ENCODE results near the gene GLB1L.
"Not testable (repeated sequence)": the region's sequence is repeated elsewhere in the genome, so short reads cannot be mapped to it uniquely, and the experiment has no call there.

The GLB1L gene

DNA sequence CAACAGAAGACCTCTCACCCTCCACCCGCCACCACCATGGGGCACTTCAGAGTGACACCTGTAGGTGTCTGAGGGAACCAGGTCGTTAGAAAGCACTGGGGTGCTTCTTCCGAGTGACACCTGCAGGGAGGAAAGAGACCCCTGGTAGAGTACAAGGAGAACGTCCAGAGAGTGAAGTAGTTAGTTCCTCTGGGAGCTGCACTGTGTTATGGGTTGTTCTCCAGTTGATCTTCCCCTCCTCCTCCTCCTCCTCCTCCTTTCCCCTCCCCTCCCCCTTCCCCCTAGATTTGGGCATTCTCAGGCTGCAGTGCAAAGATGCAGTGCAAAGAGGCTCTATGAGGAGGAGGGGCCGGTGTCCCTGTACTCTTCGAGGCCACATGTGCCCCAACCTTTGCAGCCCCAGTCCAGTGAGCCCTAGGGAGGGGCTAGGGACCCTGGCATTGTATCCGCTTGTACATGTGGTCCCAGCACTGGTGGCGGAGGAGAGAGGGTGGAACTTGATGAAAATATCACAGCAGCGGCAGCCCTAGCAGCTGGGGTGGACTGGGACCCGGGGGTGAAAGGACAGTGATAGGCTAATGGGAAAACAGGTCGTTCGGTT is 34.8 kb upstream of the GLB1L start:
- no peak for DNase-seq

DNA sequence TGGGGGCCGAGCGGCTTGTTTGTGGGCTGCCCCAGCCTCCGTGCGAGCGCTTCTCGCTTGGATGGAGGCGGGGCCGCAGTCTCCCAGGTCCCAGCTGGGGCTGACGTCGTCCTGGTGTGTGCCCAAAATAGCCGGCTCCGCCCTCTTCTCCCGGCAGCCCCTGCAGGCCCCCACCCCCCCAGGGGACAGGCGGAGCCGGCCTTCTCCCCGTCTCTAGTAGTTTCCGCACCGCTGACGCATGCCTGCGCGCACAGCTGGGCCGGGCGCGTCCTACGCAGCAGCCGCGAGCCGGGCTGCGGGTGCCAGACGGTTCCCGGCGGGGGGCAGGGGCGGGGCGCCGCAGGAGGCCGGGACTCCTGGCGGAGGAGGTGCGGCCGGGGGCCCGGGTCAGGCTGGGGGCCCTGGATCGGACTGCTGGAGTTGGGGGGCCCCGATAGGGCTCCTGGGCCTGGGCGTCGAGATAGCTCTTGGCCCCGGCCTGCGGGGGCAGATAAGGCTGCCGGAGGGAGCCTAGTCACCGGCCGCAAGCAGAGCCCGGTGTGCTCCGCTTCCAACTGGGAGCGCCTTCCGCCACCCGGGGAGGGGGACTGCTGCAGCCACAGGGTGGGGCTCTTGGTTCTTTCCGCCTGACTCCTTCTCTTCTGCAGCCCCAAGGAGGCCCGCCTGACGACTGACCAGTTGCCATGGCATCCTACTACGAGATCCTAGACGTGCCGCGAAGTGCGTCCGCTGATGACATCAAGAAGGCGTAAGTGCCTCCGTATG is 34.1 kb upstream of the GLB1L start, which contains the start of gene DNAJB2:
Gene DNAJB2 (plus strand): TSS at position 216 of the 765 bp plus-strand sequence. CDS start 468 bp downstream, at position 684.
- peak; percentile 89 for DNase-seq

DNA sequence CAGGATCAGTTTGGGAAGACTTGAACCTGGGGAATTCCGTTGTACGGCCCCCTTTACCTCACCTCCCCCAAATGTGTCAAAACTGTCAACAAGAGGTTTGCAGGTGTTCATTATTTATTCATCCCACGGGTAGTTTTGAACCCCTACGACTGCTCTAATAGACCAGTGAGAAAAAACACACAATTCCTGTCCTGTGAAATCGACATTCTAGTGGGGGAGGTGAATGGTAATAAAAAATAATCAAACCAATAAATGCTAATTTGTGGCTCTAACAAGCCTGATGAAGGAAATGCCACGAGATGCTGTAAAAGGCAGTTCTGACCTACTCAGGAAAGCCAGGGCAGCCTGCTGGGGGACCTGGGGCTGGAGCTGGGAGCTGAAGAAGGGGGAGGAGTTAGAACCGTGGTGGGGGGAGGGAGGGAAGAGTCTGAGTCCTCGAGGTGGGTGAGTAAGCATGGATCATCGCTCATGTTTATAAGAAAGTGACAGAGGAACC is 33.5 kb upstream of the GLB1L start:
- DNase-seq: no peak

DNA sequence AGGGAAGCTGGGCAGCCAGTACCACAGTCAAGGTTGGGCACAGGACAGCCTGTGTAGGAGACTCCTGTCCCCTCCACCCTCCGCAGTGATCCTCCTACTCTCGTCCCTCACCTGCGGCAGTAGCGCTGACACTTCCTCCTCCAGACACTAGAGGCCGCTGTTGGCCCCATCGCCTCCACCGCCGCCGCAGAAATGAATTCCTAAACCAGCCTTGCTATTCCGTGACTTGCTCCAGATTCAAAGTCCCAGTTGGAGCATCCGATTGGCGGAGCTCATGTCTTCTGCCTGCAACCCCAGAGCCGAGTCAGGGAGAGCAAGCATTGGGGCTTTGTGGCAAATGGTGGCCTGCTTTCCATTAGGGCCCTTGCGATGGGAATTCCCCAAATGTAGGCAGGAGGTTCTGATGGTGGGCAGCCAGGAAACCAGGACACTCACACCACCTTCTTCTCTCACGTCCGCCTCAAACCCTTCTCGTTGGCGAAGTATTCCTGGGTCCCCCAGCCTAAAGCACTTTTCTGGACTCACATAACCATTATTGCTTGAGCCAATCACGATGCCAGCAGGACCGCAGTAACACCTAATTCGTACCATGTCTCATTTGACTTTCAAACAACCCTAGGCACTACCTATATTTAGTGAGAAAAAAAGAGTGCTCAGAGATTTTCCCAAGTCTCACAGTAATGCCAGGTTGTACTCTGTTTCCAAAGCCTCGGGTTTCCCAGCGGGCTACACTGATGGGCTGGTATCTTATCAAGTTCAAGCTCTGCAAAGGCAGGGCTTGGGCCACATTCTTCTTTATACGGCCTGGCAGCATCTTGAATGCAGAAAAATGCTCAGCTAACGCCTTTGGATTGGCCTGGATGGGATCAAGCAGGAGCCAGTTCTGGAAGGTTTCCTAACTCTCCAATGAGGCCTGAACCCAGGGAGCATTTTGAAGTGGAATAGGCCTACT is 32.7 kb upstream of the GLB1L start:
- DNase-seq: peak; percentile 57

DNA sequence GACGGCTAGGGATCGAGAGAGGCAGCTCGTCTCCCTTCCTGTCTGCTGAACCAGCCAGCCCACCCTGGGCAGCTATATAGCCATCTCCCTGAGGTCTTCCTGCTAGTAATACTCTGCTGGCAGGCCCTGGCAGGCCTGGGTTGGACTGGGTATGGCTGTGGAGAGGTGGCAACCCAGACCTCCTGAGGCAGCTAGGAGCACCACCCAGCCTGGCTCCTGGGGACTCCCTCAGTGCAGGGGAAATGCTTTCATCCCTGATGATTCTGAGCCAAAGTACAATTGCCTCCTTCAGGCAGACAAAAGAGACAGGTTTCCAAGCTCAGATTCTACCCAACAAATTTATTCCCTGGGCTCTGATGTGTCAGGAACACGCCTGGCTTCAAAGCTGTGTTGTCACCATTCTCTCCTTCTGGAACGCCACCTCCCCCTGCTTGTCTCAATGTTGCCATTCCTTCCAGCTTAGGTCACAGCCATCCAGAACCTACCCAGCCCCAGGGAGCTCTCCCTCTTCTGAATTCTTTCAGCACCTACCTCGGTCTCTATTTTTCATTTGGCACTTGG is 29.2 kb upstream of the GLB1L start:
- no peak for DNase-seq

DNA sequence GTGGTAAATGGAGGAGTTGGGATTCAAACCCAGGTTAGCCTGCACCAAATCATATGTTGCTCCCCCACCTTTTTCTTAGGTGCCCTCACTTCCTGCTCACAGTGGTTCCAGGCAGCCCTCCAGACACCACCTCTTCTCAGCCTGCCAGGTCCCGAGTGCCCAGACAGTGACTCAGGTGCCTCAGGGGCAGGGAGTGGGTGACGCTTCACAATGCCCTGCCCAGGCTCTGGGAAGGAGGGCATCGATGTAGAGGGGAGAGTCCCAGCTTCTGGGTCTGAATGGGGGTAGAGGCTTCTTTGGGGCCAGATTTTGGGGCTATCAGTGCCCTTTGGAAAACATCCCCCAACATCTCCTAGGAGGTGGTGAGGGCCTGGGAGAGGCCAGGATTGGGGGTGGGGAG is 28.7 kb upstream of the GLB1L start:
- DNase-seq: no peak

DNA sequence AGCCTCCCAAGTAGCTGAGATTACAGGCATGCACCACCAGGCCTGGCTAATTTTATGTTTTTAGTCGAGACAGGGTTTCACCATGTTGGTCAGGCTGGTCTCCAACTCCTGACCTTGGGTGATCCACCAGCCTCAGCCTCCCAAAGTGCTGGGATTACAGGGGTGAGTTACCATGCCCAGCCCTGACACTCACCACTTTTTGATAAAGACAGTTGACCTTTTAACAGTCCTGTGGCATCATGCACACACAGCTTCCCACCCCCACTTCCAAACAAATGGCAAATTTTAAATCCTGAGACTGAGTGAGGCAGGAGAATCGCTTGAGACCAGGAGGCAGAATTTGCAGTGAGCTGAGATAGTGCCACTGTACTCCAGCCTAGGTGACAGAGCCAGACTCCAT is 27.8 kb upstream of the GLB1L start:
- no peak for DNase-seq

DNA sequence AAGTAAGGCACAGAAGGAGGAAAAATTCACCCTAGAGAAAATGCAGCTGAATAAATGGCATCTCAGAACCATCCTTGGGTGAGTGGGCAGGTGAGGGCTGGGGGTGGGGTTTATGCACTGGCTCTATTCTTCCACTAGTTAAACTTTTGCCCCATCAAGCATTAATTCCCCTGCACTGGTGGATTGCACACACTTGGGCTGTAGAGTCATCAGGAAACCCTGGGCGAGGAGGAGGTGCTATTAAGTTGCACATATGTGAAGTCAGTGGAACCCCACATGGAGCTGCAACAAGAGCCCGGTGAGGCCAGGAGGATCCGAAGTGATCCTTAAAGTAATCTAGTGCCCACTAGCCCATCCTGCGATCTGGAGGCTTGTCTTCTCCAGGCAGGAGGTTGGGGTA is 27.1 kb upstream of the GLB1L start:
- DNase-seq: no peak

DNA sequence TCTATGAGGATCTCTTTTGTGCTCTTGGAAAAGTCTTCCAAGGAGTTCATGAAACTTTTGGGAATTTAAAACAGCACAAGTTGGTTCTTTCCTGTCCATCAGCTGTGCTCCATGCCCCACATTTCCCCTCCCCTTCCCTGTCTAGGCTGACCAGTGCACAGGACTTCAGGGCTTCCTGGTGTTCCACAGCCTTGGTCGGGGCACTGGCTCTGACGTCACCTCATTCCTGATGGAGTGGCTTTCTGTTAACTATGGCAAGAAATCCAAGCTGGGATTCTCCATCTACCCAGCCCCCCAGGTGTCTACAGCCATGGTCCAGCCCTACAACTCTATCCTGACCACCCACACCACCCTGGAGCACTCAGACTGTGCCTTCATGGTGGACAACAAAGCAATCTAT is 25.8 kb upstream of the GLB1L start:
- DNase-seq: no peak

DNA sequence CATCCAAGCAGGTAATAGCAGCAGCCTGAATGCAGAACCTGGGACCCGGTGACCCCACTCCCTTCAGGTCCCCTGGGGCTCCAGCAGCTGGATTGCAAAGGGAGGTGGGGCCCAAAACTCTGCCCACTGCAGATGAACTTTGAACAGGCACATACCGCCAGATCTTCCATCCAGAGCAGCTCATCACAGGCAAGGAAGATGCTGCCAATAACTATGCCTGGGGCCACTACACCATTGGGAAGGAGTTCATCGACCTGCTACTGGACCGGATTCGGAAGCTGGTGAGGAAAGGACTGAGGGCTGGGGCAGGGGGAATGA is 24.8 kb upstream of the GLB1L start:
- DNase-seq: no peak

DNA sequence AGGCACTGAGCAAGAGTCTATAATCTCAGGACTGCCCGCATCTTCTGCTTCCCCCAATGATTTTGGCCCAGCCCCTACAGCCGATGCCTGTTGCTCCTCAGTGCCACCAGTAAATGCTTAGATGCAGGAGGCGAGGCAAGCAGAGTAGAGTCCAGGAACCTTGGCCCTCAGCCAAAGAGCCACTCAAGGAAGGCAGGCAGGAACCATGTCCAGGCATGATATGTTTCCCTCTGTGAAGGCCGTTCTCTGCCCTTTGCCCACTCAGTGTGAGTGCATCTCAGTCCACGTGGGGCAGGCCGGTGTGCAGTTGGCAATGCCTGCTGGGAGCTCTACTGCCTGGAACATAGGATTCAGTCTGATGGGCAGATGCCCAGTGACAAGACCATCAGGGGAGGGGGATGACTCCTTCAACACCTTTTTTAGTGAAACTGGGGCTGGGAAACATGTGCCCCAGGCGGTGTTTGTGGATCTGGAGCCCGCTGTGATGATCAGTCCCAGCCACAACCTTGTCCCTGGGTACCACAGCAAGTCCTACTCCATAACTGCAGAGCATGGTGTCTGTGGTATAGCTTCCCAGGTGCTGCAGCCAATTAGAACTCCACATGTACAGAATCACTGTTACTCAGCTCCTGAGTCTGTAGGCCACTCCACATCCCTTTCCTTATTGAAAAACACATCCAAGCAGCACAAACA is 24.3 kb upstream of the GLB1L start:
- DNase-seq: no peak

DNA sequence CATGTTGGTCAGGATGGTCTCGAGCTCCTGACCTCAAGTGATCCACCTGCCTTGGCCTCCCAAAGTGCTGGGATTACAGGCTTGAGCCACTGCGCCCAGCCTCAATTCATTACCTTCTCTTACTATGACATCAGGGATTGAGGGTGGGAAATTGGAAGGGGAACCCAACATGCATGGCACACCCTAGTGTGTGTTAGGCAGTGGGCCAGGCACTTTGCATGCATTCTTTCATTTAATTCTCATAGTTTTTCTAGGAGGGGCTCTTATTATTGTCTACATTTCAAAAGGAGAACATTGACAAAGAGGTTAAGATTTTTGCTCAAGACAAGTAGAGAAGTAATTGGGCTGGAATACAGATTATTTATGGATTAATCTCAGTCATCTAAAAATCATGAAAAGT is 23.1 kb upstream of the GLB1L start:
- DNase-seq: no peak

DNA sequence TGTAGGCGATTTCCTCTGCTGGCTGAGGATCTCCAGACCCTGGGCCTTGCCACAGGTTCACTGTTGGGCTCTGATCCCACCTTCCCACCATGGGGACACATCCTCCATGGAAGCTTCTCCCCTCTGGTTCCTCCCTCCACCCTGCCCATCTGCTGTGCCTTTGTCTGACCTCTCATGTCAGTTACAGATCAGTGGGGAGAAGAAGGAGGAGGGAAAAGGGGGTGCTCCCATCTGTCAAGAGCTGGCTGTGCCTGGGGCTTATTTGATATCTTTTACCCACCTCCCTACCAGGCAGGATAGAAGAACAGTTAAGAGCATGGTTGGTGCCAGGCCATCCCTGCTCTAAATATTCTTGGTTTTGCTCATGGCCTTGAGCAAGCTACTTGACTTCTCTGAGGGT is 21.6 kb upstream of the GLB1L start:
- DNase-seq: no peak

DNA sequence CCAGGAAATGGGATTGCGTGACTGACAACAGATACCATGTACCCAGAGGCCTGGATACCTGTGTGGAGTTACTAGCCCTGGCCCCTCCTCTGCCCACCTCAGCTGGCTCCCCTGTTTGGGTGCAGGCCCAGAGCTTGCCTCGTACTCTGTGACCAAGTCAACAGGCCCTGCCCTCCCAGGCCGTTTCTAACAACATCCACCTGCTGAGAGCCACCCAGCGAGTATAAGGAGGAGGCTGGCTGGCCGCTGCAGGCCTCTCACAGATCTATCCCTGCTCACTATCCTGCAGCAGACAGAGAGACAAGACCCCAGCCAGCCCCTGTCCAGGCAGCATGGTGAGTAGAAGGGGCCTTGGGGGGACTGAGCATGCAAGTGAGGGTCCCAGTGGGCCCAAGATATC is 21.0 kb upstream of the GLB1L start:
- DNase-seq: no peak

DNA sequence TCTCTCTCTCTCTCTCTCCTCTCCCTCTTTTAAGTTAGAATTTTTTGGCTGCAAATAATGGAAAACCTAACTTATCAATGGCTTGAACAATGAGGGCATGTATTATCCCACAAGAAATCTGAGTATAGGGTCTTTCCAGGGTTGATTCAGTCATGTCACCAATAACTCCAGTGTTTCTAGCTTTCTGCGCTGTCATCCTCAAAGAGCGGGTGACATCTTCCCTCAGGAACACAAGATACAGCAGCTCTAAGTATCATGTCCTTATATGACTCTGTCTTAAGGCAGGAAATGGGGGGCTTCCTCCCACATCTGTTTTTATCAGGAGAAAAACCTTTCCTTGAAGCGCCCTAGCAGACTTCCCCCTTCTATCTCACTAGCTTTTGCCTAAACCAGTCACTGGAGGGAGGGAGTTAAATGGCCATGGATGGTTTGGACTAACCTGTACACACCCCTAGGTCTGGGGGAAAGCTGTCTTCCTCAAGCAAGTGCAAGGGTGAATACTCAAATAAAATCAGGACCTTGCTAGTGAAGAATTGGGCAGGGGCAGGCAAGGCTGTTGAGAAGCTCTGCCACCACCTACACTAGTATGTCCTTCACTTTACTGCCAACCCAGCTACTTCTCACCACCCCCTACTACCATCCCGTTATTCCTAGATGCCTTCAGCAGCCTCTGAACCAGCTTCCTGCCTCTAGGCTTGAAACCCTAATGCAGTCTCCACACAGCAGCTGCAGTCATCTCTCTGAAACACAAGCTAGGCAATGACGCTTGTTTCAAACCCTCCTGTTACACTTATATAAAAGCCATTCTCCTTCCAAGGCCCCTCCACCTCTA is 16.0 kb upstream of the GLB1L start:
- no peak for DNase-seq

DNA sequence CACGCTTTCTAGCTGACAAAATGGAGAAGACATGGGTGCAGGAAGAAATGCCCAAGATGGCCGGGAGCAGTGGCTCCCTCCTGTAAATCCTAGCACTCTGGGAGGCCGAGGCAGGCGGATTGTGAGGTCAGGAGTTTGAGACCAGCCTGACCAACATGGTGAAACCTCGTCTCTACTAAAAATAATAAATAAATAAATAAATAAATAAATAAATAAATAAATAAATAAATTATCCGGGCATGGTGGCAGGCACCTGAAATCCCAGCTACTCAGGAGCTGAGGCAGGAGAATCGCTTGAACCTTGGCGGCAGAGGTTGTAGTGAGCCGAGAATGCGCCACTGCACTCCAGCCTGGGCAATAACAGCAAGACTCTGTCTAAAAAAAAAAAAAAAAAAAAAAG is 13.7 kb upstream of the GLB1L start:
- not testable (repeated sequence) for DNase-seq

DNA sequence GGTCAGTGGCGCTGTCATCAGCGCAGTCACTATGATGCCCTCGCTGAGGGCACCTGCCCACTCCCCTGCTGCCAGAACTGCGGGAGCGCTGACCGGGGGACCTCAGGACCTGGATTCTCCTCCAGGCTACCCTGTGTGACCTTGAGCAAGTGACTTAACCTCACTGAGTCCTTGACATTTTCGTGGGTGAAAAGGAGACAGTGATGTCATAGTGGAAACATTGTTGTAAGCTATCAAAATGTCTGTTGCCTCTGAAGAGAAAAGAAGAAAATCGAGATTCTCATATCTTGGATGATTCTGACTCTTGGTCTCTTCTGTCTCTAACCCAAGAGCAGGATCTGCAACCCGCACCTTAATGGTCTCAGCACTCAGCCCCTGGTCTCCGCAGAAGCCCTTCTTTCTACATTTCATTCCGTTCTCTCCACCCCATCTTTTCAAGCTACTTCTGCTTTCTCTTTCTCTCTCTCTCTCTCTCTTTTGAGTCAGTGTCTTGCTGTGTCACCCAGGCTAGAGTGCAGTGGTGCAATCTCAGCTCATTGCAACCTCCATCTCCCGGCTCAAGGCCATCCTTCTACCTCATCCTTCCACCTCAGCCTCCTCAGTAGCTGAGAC is 9.5 kb upstream of the GLB1L start:
- no peak for DNase-seq

DNA sequence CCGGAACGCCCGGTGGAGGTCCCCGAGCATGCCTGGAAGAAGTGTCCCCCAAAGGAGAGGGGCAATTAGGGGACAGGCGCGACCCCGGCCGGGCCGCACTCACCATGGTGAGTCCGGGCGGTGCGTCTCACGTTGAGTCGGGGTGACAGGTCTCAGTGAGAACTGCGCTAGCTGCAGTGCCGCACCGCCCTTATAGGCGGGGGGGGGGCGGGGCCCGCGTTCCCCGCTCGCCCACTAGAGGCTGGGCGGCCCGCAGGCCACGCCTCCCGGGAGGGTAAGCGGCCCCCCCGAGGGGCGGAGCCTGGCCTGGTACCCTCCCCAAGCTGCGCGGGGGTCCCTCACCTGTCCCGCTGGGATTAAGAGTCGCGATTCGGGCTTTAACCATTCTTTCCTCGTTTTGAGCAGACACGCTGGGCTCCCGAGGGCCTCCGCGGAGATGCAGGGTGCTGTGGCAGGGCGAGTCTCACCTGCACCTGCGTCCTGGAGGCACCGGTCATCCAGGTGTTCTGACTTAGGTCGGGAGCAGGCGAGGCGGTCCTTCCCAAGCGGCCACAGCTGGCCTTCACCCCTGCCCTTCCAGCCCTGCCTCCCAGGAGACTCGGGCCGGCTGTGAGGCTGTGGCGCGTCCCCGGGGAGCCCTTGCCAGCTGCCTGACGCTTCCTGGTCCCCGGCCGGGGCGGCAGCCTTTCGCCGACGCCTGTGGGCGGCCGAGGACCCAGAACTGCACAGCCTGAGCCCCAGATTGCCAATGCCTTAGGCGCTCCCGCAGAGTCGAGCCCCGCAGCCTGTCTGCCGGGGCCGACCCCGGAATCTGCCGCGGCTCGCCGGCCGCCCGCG is 8.7 kb upstream of the GLB1L start, which contains the start of gene TUBA4A:
Gene TUBA4A (minus strand): TSS at position 166 of the 837 bp plus-strand sequence. CDS start 60 bp downstream, at position 106.
- DNase-seq: peak; percentile 35

DNA sequence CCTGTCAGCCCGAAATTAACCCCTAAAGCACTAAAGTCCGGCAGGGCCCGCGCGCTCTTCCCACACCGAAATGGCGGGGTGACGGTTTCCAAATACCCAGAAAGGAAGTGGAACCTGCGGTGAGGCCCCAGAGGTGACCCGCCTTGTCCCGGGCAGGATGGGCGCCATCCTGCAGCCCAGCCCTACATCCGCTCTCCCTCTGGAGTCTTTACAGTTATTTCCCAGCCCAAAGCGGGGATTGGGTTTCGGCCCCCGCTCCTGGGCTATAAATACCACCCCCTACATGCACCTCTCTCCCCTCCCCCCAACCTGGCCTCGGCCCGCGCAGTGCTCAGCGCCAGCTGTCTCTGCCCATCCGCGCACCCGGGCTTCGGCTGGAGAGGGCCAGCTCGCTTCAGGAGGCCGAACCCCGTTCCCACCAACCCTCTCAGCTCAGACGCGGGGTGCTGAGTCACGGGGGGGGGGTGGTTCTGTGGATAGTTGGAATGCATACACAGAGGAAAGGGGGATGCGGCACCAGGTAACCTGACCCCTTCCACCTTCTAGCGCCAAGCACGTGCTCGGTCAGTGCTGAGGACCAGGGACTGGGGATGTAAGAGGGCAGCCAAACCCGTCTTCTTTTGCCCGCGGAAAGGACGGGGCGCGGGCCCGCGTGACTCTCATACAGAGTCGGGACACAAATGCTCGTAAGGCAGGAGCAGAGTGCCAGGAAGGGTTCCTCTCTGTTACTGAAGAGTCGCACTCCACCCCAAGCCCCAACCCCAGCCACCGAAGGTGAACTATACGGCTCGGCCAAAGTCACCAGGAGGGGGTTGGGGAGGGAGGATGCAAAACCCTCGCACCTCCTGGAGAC is 7.9 kb upstream of the GLB1L start, which contains the start of gene TUBA4B:
Gene TUBA4B (plus strand): TSS at position 344 of the 853 bp plus-strand sequence. CDS start 165 bp downstream, at position 509.
- DNase-seq: no peak

All from NCI-H1092 treated with DMSO at 0.1 percent for 48 hours (cell line).